GM20431 (cell line): ENCODE data around the gene PYCARD.
"Not testable (repeated sequence)": the region's sequence is repeated elsewhere in the genome, so short reads cannot be mapped to it uniquely, and the experiment has no call there.

ENCODE experiments used
- in situ Hi-C: fragments of 300-500 bp; cut with MseI, MboI; formaldehyde crosslinking; loops from one replicate; pipeline ENCODE4 v1.15.0; 2020; ENCODE audit warnings: low sequenced_read_pairs; ENCODE audit not compliant: unreplicated experiment

The PYCARD gene

GRCh38 chr16:31191697-31192428 is 10.7 kb downstream of the PYCARD start:
- in situ Hi-C loops = no loop called here

- in situ Hi-C loops = no loop called here
Measured at GRCh38 chr16:31190818-31191444, 11.6 kb downstream of the PYCARD start.

- in situ Hi-C loops = no loop called here
Measured at GRCh38 chr16:31190061-31190460, 12.5 kb downstream of the PYCARD start.

- in situ Hi-C loops = no loop called here
Measured at GRCh38 chr16:31189412-31189778, 13.2 kb downstream of the PYCARD start.

GRCh38 chr16:31188450-31189411 is 13.8 kb downstream of the PYCARD start:
- in situ Hi-C loops = no loop called here

GRCh38 chr16:31187808-31188189 is 14.8 kb downstream of the PYCARD start:
- in situ Hi-C loops = no loop called here

- in situ Hi-C loops = no loop called here
Measured at GRCh38 chr16:31186930-31187807, 15.4 kb downstream of the PYCARD start.

GRCh38 chr16:31186176-31186575 is 16.4 kb downstream of the PYCARD start:
- in situ Hi-C loops = no loop called here

GRCh38 chr16:31185339-31185738 is 17.2 kb downstream of the PYCARD start:
- in situ Hi-C loops = no loop called here

- in situ Hi-C loops = no loop called here
Measured at GRCh38 chr16:31184888-31185287, 17.7 kb downstream of the PYCARD start.

GRCh38 chr16:31183432-31184428 is 18.8 kb downstream of the PYCARD start:
- in situ Hi-C loops = no loop called here

GRCh38 chr16:31182391-31182790 is 20.2 kb downstream of the PYCARD start:
- in situ Hi-C loops = no loop called here

GRCh38 chr16:31181102-31181830 is 21.3 kb downstream of the PYCARD start:
- in situ Hi-C loops = no loop called here

- in situ Hi-C loops = no loop called here
Measured at GRCh38 chr16:31179747-31180459, 22.7 kb downstream of the PYCARD start, which contains the start of gene FUS. Gene FUS (plus strand): TSS chr16:31180139. CDS start chr16:31180215, 76 bp downstream.

GRCh38 chr16:31179219-31179746 is 23.3 kb downstream of the PYCARD start:
- in situ Hi-C loops = no loop called here

- in situ Hi-C loops = no loop called here
Measured at GRCh38 chr16:31177136-31177535, 25.4 kb downstream of the PYCARD start.

- in situ Hi-C loops = not testable (repeated sequence)
Measured at GRCh38 chr16:31170048-31170447, 32.5 kb downstream of the PYCARD start.
